CD4-positive, alpha-beta T cell treated with Interleukin-10 for 1 hour (primary cell): ENCODE measurements around the gene PPL.
"Not testable (repeated sequence)": the region's sequence is repeated elsewhere in the genome, so short reads cannot be mapped to it uniquely, and the experiment has no call there.

ENCODE experiments used
- DNase-seq: peaks from one replicate; pipeline ENCODE4 v3.0.0-alpha.2; 2020

Gene PPL

DNA sequence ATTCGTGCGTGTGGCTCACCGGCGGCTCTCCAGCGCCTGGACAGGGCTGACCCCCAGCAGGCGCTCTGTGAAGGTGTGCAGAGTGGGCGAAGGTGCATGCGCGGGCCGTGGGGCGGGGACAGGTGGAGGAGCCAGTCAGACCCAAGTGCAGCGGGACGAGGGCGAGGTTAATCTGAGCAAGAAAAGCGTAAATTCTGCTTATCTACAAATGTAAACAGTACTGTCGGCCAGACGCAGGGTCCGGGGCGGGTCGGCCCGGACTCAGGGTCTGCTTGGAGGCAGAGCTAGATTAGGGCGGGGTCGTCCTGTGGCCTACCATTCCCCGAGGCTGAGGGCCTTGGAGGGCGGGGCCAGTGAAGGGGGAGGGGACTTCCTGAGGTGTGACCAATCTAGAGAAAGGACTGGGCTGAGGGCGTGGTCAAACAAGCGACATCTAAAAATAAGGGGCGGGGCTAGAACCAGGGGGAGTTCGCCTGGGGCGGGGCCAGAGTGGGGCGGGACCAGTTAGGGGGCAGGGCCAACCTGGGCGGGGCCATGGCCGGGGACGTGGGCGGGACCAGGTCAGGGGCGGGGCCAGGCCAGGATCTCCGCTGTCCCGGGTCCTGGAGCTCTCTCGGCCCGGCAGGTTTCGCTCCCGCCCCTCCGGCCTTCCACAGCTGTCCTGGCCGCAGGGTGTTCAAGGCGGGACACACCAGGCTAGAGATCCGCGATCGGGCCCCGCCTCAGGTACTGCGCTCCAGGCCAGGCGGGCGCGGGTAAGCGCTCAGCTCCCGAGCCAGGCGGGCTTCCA, 21.0 kb upstream of the PPL start, which contains the start of gene SEC14L5:
Gene SEC14L5 (plus strand): TSS at position 611 of the 790 bp plus-strand sequence. CDS start 994 bp downstream, outside the sequence.
- peak; percentile 93 for DNase-seq

DNA sequence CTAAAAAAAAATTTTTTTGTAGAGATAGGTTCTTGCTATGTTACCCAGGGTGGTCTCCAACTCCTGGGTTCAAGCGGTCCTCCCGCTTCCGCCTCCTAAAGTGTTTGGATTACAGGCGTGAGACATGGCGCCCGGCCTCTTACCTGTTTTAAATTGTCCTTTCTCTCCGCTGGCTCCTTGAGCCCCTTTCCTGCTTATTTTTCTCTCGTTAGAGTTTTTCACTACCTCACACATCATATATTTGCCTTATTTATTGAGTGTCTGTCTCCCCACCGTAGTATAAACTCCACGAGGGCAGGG, 20.4 kb upstream of the PPL start:
- no peak for DNase-seq

DNA sequence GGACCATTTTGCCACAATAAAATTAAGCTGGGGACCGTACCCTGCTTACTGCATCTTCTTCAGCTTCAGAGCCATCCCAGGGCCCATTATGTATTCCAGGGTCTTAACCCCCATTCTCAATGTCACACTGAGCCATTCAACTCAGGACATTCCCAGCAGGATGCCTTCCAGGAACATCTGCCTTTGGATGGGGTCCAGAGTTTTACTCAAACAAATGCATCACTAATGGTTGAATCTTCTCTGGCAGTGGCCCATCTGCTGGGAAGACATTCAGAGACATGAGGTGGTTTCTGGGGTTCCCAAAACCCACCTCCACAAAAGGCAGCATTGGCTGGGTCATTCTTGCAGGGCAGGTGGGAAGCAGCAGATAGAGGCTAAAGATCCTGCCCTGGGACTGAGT, 17.8 kb upstream of the PPL start:
- DNase-seq: no peak

DNA sequence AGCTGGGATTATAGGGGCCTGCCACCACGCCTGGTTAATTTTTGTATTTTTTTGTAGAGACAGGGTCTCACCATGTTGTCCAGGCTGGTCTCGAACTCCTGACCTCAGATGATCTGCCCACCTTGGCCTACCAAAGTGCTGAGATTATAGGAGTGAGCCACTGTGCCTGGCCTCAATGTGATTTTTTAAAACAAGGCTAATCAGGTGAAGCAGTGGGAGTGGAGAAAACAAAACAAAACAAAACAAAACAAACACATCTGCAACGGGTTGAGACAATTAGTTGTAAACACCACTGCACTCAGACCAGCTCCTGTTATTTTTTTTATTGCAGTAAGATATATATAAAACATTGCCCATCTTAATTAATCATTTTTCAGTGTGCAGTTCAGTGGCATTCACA, 14.6 kb upstream of the PPL start:
- not testable (repeated sequence) for DNase-seq

DNA sequence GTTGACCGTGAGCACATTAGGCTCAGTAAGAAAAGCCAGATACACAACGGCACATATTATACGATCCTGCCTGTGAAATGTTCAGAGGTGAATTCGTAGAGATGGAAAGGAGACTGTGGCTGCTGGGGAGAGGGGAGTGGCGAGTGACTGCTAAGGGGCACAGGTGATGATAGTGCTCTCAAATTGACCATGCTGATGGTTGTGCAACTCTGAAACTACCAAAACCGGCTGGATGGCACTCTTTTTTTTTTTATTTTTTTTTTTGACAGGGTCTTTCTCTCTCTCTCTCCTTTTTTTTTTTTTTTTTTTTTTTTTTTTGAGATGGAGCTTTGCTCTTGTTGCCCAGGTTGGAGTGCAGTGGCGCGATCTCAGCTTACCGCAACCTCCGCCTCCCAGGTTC, 13.0 kb upstream of the PPL start:
- no peak for DNase-seq

DNA sequence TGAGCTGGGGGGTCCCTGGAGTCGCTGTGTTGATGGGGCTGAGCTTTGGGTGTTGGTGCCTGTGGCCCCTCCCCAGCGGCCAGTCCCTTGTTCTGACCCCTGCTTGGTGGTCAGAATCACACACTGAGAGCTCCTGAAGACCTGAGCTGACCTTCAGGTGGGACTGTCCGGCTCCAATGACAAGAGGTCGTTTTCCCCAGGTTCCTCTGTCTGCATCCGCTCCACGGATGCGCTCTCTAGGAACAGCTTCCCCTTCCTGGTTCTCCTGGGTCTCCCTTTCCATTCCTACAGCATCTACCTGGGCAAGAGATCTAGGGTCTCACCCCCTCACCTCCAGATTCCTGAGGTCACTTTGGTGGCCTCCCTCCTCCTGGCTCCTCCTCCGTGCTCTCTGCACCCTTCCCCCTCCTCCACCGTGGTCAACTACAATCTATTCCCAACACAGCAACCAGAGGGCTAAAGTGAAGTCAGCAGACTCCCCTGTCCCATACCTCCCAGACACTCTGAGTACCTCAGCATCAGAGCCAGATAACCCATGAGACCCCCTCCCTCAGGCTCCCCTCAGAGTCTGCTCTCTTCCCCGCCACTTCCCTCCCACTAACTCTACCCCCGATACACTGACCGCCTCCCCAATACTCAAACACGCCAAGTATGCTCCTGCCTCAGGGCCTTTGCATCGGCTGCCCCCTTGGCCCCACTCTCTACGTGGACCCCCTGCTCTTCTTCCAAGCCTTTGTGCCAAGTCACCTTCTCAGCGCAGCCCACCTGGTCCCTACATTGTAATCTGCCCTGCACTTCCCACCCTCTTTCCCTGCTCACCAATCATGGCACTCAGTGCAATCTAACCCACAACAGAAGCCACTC, 12.2 kb upstream of the PPL start:
- DNase-seq: no peak

DNA sequence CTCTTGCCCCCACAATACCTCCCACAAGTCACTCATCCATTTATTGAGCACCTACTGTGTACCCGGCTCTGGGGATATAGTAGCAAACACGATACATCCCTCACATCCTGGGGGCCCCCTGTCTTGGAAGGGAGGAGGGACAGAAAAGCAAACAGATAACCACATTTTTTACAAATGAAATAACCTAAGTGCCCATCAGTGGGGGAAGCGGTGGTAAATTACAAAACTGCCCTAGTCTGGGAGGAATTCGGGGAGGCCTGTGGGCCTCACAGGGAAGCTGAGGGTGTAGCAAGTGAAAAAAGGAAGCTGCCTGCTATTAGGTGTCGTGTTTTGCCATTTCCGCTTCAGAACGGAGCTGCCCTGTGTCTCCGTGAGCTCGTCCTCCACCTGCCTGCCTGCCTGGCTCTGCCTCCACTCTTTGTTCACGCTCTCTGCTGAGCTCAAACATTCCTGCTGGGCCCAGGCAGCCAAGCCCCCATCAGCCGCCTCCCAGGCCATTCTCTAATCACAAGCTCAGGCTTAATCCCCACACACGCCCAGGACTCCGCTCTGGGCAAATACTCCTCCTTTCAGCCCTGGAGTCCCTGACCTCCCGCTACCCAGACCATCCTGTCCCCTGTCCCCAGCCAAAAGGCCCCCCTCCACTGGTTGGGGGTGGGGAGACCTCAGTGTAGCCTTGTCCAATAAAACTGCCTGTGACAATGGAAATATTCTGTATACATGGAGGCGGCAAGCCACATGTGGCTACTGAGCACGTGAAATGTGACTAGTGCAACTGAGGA, 11.0 kb upstream of the PPL start:
- DNase-seq: no peak

DNA sequence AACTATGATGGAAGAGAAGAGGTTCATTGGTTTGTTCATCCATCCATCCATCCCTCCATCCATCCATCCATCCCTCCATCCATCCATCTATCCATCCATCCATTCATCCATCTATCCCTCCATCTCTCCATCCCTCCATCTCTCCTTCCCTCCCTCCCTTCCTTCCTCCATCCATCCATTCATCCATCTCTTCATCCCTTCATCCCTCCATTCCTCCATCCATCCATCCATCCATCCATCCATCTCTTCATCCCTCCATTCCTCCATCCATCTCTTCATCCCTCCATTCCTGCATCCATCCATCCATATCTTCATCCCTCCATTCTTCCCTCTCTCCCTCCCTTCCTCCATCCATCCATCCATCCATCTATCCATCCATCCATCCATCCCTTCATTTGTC, 10.0 kb upstream of the PPL start:
- no peak for DNase-seq

DNA sequence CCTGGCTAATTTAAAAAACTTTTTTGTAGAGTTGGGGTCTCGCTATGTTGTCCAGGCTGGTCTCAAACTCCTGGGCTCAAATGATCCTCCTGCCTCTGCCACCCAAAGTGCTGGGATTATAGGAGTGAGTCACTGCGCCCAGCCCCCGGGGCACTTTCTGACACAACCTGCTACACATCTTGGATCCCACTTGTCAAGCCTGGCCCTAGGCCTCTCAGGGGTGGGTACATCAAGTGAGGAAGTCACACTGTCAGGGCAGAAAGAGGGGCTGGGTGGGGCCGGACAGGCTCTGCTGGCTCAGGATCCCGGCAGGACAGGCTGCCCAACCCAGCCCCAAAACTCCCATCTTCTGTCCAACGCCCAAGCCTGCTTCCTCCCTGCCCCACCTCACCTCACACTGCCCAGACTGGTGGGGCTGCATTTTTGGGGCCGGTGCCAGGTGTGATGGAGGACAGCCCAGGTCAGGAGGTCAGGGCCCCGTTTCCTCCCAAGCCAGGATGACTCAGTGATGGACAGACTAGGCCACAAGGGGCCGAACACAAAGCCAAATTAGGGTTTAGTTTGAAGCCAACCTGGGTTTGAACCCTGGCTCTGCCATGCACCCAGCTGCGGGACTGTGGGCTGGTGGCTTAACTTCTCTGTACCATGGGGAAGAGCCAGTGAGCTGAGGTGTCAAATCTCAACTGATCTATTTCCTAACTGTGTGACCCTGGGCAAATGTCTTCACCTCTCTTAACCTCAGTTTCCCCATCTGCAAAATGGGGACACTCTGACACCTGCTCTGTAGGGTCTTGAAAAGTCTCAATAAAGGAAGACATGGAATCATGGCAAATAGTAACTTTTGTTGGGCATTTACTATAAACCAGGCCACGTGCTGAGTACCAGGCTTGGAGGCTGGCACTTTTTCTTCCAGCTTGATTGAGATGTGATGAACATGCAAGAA, 8.9 kb upstream of the PPL start:
- DNase-seq: no peak

DNA sequence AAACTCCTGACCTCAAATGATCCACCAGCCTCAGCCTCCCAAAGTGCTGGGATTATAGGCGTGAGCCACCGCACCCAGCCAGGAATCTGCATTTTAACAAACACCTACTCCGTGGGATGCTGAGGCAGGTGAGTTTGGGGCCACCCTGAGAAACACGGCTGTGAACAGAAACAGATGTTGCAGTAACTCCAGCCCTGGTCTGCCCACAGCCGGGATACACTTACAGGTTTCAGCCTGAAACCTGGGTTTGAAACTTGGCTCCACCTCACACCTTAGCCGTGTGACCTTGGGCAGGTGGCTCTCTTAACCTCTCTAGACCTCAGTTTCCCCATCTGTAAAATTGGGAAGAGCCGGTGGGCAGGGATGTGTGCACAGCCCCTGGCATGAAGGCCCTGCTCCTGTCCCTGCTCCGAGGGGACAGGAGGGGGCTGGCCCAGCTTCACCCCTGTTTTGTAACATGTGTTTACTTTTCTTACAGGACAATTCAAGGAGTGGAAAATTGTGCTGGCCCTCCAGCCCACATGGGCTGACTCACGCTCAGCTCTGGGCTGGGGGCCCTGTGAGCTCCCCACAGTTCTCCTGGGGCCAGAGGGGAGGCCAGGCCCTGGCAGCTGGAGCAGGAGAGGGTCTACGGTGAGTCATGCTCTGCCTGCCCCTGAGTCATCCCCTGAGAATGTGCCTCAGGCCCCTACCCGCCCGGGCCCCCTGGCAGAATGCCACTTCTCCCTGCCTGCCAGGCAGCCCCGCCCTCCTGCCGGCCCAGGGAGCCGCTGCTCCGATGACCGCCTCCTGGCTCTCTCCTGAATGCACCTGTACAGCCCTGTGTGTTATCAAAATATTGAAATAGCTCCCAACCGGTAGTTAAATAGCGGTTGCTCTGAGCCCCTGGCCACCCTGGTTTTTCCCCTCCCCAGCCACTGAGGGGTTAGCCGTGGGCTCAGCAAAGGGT, 7.7 kb upstream of the PPL start:
- no peak for DNase-seq

DNA sequence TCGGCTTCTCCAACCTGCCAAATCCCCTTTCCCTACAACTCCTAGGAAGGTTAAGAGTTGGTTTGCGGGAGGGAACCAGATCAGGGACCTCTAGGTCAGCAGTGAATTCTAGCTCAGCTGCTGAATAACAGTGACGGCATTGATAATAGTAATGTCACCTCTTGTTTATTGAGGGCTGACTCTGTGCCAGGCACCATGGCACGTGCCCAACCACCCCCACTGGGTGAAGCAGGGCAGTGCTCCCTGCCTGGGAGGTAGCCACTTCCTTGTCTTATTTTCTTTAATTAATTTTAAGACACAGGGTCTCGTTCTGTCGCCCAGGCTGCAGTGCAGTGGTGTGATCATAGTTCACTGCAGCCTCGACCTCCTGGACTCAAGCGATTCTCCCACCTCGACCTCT, 5.5 kb upstream of the PPL start:
- no peak for DNase-seq

DNA sequence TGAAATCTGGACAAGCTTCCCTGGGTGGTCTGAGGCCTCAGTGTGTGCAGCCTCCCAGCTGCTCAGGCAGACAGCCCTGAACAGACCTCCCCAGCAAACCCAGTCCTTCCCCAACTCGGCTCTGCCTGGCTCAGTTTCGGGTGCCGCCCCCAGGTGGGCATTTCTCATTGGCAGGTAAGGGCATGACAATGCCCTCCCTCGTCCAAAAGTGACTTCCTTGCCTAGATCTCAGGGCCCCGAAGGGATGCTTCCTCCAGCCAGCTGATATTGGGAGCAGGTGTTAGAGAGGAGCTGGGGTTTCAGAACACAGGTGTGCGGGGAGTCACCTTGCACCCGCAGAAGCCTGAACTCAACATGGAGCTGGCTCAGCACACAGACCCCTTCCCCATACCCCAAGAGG, 3.8 kb upstream of the PPL start:
- no peak for DNase-seq

DNA sequence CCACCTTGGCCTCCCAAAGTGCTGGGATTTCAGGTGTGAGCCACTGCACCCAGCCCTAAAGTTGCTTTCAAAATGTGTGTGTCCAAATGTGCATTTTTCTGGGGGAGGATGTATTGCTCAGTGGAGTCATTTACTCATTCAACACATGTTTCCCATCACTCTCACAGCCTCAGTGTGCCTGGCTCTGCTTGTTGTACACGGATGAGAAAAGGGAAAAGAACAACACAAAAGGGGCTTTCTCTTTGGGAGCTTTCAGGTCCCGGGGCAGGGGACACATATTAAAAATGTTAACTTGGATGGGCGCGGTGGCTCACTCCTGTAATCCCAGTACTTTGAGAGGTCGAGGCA, 1.7 kb upstream of the PPL start:
- DNase-seq: no peak

DNA sequence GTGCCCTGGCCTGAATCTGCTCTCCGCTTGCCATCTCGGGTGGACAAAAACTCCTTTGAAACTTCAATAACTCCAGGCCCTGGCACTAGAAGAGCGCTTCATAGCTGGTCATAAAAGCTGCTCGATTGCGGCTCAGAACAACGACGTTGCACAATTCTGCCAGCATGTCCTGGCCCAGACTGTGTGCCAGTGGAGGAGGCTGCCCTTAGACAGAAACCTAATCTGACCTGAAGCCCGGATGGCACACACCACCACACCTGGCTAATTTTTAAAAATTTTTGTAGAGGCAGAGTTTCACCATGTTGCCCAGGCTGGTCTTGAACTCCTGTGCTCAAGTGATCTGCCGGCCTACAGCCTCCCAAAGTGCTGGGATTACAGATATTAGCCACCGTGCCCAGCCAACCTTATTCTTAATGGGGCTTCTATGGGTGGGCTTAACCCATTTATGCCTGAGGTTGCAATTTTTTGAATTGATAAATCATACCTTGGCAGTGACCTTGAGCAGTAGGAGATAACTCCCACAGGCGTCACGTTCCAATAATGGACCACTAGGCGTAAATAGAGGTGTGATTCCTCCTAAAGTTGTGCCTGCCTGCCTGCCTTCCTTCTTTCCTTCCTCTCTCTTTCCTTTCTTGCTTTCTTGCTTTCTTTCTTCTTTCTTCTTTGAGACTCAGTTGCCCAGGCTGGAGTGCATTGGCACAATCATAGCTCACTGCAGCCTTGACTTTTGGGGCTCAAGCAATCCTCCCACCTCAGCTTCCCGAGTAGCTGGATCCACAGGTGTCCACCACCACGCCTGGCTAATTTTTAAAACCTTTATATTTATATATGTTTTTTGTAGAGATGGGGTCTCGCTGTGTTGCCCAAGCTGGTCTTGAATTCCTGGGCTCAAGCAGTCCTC, 1.1 kb upstream of the PPL start:
- no peak for DNase-seq

DNA sequence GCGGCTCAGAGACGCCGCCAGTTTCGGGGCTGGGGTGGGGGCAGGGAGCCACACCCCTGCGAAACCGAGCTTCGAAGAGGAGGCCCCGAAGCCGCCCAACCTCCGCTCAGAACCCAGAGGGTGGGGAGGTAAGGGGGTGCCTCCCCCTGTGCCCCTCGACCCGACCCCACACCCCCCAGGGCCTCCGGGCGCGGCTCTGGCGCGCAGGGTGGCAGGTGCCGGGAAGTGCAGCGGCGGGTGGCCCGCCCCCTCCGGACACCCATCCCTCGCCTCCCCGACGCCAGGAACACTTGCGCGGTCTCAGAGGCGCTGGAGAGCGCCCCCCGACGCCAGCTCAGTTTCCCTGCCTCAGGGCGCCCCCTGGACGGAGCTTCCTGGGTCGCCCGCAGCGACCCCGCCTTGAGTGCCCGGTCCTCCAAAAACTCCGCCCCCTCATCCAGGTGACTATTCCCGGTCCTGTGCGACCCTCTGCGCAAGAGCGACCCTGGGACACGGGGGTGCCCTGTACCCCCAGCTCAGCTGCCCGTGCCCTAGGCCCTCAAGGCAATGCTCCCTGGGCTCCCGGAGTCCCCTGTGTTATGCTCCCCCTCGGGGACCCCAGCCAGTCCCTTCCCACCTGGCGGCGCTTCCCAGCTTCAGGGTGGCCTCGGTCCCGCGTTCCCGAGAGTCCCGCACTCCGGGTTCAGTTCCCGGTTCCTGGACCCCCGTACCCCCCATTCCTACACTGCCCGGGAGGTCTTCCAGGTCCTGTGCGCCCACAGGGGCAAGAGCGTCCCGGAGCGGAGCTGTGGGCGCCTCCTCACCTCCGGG, 562 bp downstream of the PPL start:
- DNase-seq: no peak

DNA sequence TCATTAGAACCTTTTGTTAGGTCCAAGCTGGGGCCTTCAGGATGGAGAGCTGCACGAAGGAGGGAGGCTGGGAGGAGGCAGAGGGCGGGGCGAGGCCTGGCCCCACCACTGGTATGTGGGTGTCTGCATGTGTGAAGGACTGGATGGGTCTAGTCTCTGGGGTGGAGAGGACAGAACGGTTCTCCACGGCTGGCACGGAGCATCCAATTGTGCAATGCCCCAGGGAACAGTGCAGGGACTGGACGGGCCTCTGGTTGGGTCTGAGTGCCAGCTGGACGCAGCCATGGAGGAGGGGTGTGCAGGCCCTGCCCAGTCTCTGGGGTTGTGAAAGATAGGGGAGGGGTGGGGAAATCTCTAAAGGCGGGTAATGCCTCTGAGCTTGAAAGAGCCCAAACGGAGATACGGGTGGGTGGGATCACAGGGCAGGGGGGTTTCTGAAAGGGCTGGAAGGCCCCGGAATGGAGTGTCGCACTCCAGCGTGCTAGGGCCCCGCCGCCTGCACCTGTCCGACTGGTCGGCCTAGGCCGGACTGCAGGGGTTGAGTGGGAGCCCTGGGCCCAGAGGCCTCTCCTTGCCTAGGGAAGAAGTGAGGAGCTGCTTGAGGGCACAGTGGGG, 1.6 kb downstream of the PPL start:
- no peak for DNase-seq

DNA sequence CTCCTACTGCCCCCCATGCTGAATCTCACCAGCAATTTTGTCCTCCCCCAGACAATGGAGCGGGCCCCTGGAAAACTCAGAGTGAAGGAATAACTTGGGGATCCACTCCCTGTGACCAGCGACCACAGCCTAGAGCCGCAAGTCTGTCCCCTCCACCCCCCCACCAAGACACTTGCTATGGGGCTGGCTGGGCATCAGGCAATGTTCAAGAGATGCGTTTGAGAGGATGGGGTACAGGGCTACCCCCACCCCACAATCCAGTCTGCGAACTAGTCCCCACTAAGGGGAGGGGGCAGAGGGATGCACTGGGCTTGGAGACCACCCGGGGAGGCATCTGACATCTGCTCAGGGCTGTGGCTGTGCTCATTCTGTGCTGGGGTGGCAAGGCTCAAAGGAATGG, 2.4 kb downstream of the PPL start:
- no peak for DNase-seq

DNA sequence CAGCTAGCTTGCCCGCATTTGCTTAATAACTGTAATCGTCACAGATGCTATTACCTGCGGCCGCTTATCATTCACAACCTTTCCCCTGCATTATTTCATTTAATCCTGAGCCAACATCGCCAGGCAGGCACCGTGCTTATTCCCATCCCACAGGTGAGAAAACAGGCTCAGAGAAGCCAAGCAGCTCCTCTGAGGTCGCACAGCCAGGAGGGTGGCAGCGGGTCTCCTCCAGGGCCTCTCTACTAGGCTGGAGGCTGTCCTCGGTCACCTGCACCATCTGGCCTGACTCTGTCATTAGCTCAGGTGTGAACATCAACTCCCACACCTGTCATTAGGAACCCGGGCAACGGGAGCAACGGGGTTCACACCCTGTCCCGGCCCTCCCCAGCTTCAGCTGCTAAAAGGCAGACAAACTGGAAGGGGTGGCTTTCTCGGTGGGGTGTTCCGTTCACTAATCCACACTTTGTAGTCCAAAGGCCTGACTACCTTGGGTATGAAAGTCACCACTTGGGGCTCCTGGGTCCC, 3.0 kb downstream of the PPL start:
- DNase-seq: no peak

DNA sequence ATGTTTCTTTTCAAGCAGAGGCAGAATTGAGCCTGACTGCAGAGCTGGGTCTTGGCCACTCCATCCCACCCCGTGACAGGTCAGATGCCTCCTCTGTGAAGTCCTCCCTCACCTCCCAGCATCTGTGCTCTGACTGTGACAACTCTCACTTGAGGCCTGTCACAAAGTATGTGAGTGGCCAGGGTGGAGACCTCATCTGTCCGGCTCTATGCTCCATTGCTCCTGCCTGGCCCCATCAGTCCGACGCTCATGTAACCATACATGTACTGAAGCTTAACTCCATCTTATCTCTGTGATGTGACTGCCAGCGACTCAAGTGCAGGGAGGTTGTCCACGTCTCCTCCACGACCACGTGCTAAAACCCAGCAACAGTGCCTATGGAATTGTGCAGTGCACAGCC, 3.5 kb downstream of the PPL start:
- DNase-seq: no peak
